Epithelial cell of umbilical artery (primary cell): ENCODE measurements around the gene PLA2G2A. TPM values are rescaled to one million over a fixed set of nuclear protein-coding genes. Genes with fewer than 3 reads are reported as not detected.

ENCODE experiments used
- total RNA-seq: library from RNA; depleted of rRNA; stranded (reverse); fragments of >200 nt; gene quantifications from 2 replicates; pipeline ENCODE4 v1.2.3, GENCODE V29; 2014

Gene PLA2G2A
- total RNA-seq: not detected in 2 replicates

GRCh38 chr1:19979494-19979977 is at the start of gene PLA2G2A:
Gene PLA2G2A, minus strand, starts transcription at chr1:19979618. Its CDS starts 845 bp downstream, at chr1:19978773.

Other genes with a start within 250 kb of the PLA2G2A start
- gene TMCO4, start 179.7 kb downstream of the PLA2G2A start, total RNA-seq: 5.5 and 8.4 TPM in 2 replicates
- gene RNF186, start 164.3 kb downstream of the PLA2G2A start, total RNA-seq: not detected in 2 replicates
- gene OTUD3, start 97.2 kb downstream of the PLA2G2A start, total RNA-seq: 4.9 and 8.1 TPM in 2 replicates
- not detected in 2 replicates for gene PLA2G2E, start 56.0 kb downstream of the PLA2G2A start, total RNA-seq
- 0.32 and 0.46 TPM in 2 replicates for gene PLA2G5, start 90.6 kb upstream of the PLA2G2A start, total RNA-seq
- gene PLA2G2D, start 139.9 kb upstream of the PLA2G2A start, total RNA-seq: not detected in 2 replicates
- not detected in 2 replicates for gene PLA2G2F, start 159.7 kb upstream of the PLA2G2A start, total RNA-seq
- under 0.01 TPM in 1 of 2 replicates, not detected in the other for gene UBXN10, start 206.5 kb upstream of the PLA2G2A start, total RNA-seq
- gene PLA2G2C, start 206.9 kb upstream of the PLA2G2A start, total RNA-seq: not detected in 2 replicates